ENCODE results near the gene PTGIS. TPM values are rescaled to one million over a fixed set of nuclear protein-coding genes. Genes with fewer than 3 reads are reported as not detected.

The PTGIS gene
- total RNA-seq, 1 experiment from 2014 or later, result 20.0 TPM

GRCh38 chr20:49461894-49462620, 105.9 kb downstream of the PTGIS start:
- Histone ChIP-seq H2BK20ac (ENCODE audit: low read depth, low read length, poor library complexity, severe bottlenecking) (no peak overlapping the region), H3K9ac (ENCODE audit: extremely low read depth, insufficient read length, low read length) (no peak overlapping the region), H4K8ac (replicated peaks; ENCODE audit: insufficient read length, low read depth, low read length) (no peak overlapping the region), H3T11ph (ENCODE audit: low read length) (no peak overlapping the region), H2BK15ac (ENCODE audit: low read depth, low read length) (no peak overlapping the region), H3K23me2 (ENCODE audit: insufficient read length, low read depth, low read length, poor library complexity, severe bottlenecking) (no peaks in the 10 kb centered on the region), H3K4me2 (ENCODE audit: insufficient read depth, insufficient read length, low read length) (no peak overlapping the region), H3K14ac (ENCODE audit: insufficient read depth, low read length) (no peak overlapping the region), H2AK5ac (ENCODE audit: insufficient read length, low read length) (no peak overlapping the region), H3K79me2 (ENCODE audit: insufficient read depth, low read length) (no peaks in the 10 kb centered on the region), H3K4me1 (ENCODE audit: insufficient read depth, low read length) (no peaks in the 10 kb centered on the region), H3K56ac (ENCODE audit: insufficient read length, low read depth, low read length) (no peak overlapping the region), H2AFZ (ENCODE audit: low read length) (no peak overlapping the region), H4K20me1 (ENCODE audit: control insufficient read depth, insufficient read depth, insufficient read length) (no peaks in the 10 kb centered on the region), H3K79me1 (ENCODE audit: insufficient read depth, low read depth, low read length, poor library complexity, severe bottlenecking) (no peaks in the 10 kb centered on the region), H3K9me3 (ENCODE audit: control insufficient read depth, low read depth, low read length) (no peaks in the 10 kb centered on the region), H3K27ac (ENCODE audit: insufficient read length, low read depth, low read length) (no peak overlapping the region), H2BK12ac (ENCODE audit: insufficient read length, low read depth, low read length) (no peak overlapping the region), H3K4ac (ENCODE audit: low read depth, low read length) (no peak overlapping the region), H2BK5ac (ENCODE audit: insufficient read length, low read length) (no peak overlapping the region), H3K27me3 (ENCODE audit: insufficient read depth, low read length) (no peaks in the 10 kb centered on the region), H3K18ac (ENCODE audit: insufficient read length, low read depth, low read length) (no peak overlapping the region), H3K23ac (ENCODE audit: insufficient read length, low read depth, low read length) (no peak overlapping the region), H4K5ac (ENCODE audit: insufficient read length, low read depth, low read length) (no peak overlapping the region), H4K91ac (ENCODE audit: insufficient read length, low read depth, low read length) (no peak overlapping the region), H2BK120ac (ENCODE audit: low read depth, low read length, poor library complexity, severe bottlenecking) (no peak overlapping the region)
- H3K4me1 Mint-ChIP-seq, result peaks cover 0 to 5% of the 10 kb centered on the region in 2 experiments; a peak in 3 of 4 replicates
- WGBS (ENCODE audit: extremely low coverage, insufficient read length, low lambda C conversion rate), result no CpG with 5 or more reads among the region's 9 CpGs
- TF ChIP-seq CTCF (conservative IDR thresholded peaks at IDR 0.05), result no peak
- H3K27me3 Mint-ChIP-seq (ENCODE audit: low read depth), result peaks cover 2% of the 10 kb centered on the region; the same call in 1 of the 2 replicates
- H3K9me3 Mint-ChIP-seq, result no peaks in the 10 kb centered on the region
- no peak overlapping the region for H3K27ac Mint-ChIP-seq
- no peak for DNase-seq
- no peaks in the 10 kb centered on the region for H3K36me3 Mint-ChIP-seq (ENCODE audit: insufficient read depth in 1 of 3, low read depth in 3 of 3)
- no peak overlapping the region for H3K4me3 Mint-ChIP-seq

Measured in H9 (cell line).